HG03139 (cell line): ENCODE data around the gene VPS8.
"Not testable (repeated sequence)": the region's sequence is repeated elsewhere in the genome, so short reads cannot be mapped to it uniquely, and the experiment has no call there.

Source experiments
- ATAC-seq: cut with Tn5 transposase; IDR thresholded peaks from one replicate; pipeline ENCODE4 v1.9.1; 2021; ENCODE audit not compliant: unreplicated experiment

The VPS8 gene

GRCh38 chr3:184965639-184966430 is 153.9 kb downstream of the VPS8 start:
- ATAC-seq = no peak

GRCh38 chr3:184968115-184968514 is 156.1 kb downstream of the VPS8 start:
- ATAC-seq = no peak

- no peak for ATAC-seq
Measured at GRCh38 chr3:184970186-184970585, 158.2 kb downstream of the VPS8 start.

- ATAC-seq = no peak
Measured at GRCh38 chr3:184977796-184978195, 165.8 kb downstream of the VPS8 start.

GRCh38 chr3:184981071-184981470 is 169.1 kb downstream of the VPS8 start:
- ATAC-seq = no peak

- no peak for ATAC-seq
Measured at GRCh38 chr3:184982076-184982475, 170.1 kb downstream of the VPS8 start.

- no peak for ATAC-seq
Measured at GRCh38 chr3:184985586-184985985, 173.6 kb downstream of the VPS8 start.

- ATAC-seq = no peak
Measured at GRCh38 chr3:184986366-184986889, 174.5 kb downstream of the VPS8 start.

GRCh38 chr3:184993394-184993793 is 181.4 kb downstream of the VPS8 start:
- no peak for ATAC-seq

- ATAC-seq = not testable (repeated sequence)
Measured at GRCh38 chr3:185003876-185004275, 191.9 kb downstream of the VPS8 start.

- no peak for ATAC-seq
Measured at GRCh38 chr3:185009650-185010049, 197.7 kb downstream of the VPS8 start.

- not testable (repeated sequence) for ATAC-seq
Measured at GRCh38 chr3:185017584-185017983, 205.6 kb downstream of the VPS8 start.

GRCh38 chr3:185017996-185018395 is 206.0 kb downstream of the VPS8 start:
- not testable (repeated sequence) for ATAC-seq

GRCh38 chr3:185021256-185021655 is 209.3 kb downstream of the VPS8 start:
- no peak for ATAC-seq

GRCh38 chr3:185024406-185024805 is 212.4 kb downstream of the VPS8 start:
- ATAC-seq = no peak

GRCh38 chr3:185024966-185025365 is 213.0 kb downstream of the VPS8 start:
- ATAC-seq = no peak

GRCh38 chr3:185028121-185028520 is 216.2 kb downstream of the VPS8 start:
- no peak for ATAC-seq

GRCh38 chr3:185029086-185029485 is 217.1 kb downstream of the VPS8 start:
- ATAC-seq = no peak

- no peak for ATAC-seq
Measured at GRCh38 chr3:185030399-185030798, 218.4 kb downstream of the VPS8 start.

GRCh38 chr3:185030951-185031350 is 219.0 kb downstream of the VPS8 start:
- no peak for ATAC-seq

- ATAC-seq = no peak
Measured at GRCh38 chr3:185037801-185038200, 225.8 kb downstream of the VPS8 start.

GRCh38 chr3:185040425-185040824 is 228.5 kb downstream of the VPS8 start:
- no peak for ATAC-seq

- ATAC-seq = no peak
Measured at GRCh38 chr3:185041540-185041939, 229.6 kb downstream of the VPS8 start.
